ENCODE data around the gene MRPL39.

The MRPL39 gene

DNA sequence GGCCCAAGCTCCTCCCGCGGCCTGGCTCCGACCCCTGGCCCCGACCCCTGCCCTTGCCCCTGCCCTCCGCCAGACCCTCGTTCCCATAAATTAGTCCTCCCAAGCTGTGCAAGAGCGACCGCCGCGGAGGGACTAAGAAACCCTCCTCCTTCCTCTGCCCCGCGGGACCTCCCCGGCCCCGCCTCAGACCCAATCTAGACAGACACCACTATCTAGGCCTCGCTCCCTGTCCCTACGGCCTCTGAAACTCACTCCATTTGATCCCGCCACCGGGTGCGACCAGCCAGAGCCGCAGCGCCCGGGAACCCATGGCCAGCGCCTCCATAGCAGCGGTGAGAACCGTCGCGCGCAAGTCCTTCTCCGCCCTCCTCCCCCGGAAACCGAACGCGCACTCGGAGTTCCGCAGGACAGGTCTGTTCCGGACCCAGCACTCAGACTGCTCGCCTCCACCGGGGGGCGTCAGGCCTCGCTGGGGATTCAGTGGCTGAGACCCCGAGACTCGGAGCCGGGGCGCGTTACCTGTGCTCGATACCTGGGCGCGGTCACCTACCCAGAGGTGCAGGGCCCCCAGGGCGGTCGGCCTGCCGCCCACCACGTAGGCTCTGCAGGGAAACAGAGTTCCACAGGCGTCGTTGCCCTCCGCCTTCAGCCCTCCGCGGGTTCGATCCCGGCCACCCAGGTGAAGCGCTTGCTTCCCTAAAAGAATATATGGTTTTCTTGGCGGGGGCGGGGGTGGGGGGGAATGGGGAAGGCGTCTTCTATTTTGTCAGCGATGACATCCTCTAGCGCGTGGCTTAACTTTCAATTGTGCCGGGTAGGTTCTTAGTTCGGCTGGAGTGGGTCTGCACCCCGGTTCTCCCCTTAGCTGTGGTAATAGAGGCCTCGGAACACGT lies at the start of gene MRPL39:
Gene MRPL39, minus strand, starts transcription at position 331 of the 893 bp plus-strand sequence. Its CDS starts 6 bp downstream, at position 325.
- Mint-ChIP-seq H3K27me3 (no peaks in the 10 kb centered on the region), H3K4me3 (peak within 1 kb of the TSS; percentile 99), H3K27ac (peak within 1 kb of the TSS; percentile 96), H3K9me3 (no peaks in the 10 kb centered on the region), H3K36me3 (peaks cover 21% of the 10 kb centered on the region), H3K4me1 (peaks cover 34% of the 10 kb centered on the region)
- DNase-seq: peak; percentile 92
- CTCF ChIA-PET: interaction anchor here (0.8 to 2.8 kb wide), 20 partner anchors 10 to 564 kb away, joined by 3 to 28 read pairs (median 4); partner anchors contain the start of genes ATP5PF and GABPA

DNA sequence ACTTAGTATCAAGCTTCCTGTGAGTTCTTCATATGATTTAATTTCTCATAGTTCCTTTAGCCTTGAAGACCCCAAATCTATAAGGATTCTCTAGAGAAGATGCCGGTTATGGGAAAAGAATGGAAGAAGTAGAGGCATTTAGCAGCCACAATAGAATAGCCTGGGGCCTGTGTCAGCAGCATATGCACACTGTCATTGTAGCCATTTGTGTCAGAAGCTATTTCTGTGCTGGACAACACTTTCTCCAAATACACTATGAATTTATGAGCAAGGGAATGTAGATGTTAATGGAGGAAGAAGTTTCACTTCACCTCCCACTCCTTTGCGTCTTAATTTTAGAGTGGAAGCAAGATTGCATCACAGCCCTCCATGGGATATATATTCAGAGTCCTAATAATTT lies 49.1 kb upstream of the MRPL39 start:
- H3K4me1 Mint-ChIP-seq: no peaks in the 10 kb centered on the region
- H3K27ac Mint-ChIP-seq: no peak overlapping the region
- H3K4me3 Mint-ChIP-seq: no peak overlapping the region
- H3K27me3 Mint-ChIP-seq: no peaks in the 10 kb centered on the region
- H3K9me3 Mint-ChIP-seq: no peaks in the 10 kb centered on the region
- CTCF ChIA-PET: interaction anchor here (1.2 kb wide), 1 partner anchor 33 kb away, joined by 3 read pairs; no protein-coding TSS in a partner anchor
- H3K36me3 Mint-ChIP-seq: no peaks in the 10 kb centered on the region
- DNase-seq: no peak

GRCh38 chr21:25649146-25649545 lies 41.9 kb upstream of the MRPL39 start:
- CTCF ChIA-PET: no interaction called here
- H3K9me3 Mint-ChIP-seq: no peaks in the 10 kb centered on the region
- H3K27me3 Mint-ChIP-seq: peaks cover 4% of the 10 kb centered on the region
- no peak for DNase-seq
- no peak overlapping the region for H3K4me3 Mint-ChIP-seq
- no peak overlapping the region for H3K27ac Mint-ChIP-seq
- H3K36me3 Mint-ChIP-seq: no peaks in the 10 kb centered on the region
- H3K4me1 Mint-ChIP-seq: no peaks in the 10 kb centered on the region

DNA sequence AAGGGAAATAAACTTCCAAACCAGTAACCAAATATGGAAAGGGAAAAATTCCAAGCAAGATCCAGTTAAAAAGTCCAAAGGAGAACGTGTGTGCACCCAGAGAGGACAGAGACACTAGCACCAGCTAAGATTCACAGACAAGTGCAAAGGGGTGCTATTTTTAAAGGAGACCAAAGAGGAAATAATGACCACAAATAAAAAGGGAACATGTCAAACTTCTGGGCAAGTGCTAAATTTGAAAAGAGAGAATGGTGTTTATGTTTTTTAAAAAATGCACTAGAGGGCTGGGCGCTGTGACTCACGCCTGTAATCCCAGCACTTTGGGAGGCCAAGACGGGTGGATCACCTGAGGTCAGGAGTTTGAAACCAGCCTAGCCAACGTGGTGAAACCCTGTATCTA lies 40.4 kb upstream of the MRPL39 start:
- Mint-ChIP-seq H3K36me3 (no peaks in the 10 kb centered on the region), H3K9me3 (no peaks in the 10 kb centered on the region), H3K27ac (no peak overlapping the region), H3K27me3 (peaks cover 11% of the 10 kb centered on the region), H3K4me3 (no peak overlapping the region), H3K4me1 (no peaks in the 10 kb centered on the region)
- CTCF ChIA-PET: interaction anchor here (0.6 kb wide), 2 partner anchors 217 to 221 kb away, joined by 3 read pairs; no protein-coding TSS in a partner anchor
- no peak for DNase-seq

GRCh38 chr21:25646474-25646873 lies 39.2 kb upstream of the MRPL39 start:
- Mint-ChIP-seq H3K4me3 (no peak overlapping the region), H3K4me1 (no peaks in the 10 kb centered on the region), H3K36me3 (no peaks in the 10 kb centered on the region), H3K27me3 (peaks cover 16% of the 10 kb centered on the region), H3K27ac (no peak overlapping the region), H3K9me3 (no peaks in the 10 kb centered on the region)
- DNase-seq: no peak
- CTCF ChIA-PET: no interaction called here

DNA sequence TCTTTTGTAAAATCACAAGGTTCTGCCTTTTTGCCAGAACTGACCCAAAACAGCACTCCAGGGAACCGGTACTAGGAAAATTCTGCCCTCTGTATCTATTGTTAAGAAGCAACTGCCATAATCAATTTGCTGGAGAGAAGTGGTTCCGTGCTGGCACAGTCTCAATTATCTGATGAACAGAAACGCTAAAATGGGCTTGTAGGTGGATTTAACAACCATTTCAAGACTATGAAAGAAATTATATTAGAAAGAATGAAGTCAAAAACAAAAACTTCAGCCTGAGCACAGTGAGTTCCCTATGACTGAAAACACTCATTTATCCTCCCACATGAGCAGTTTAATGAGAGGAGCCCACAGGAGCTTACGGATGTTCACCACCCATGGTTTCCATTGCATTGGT lies 36.2 kb upstream of the MRPL39 start:
- no peak for DNase-seq
- Mint-ChIP-seq H3K36me3 (no peaks in the 10 kb centered on the region), H3K9me3 (no peaks in the 10 kb centered on the region), H3K4me1 (peaks cover 15% of the 10 kb centered on the region), H3K4me3 (no peak overlapping the region), H3K27me3 (peaks cover 43% of the 10 kb centered on the region), H3K27ac (no peak overlapping the region)
- CTCF ChIA-PET: interaction anchor here (1.0 to 1.6 kb wide), 2 partner anchors 35 to 114 kb away, joined by 3 to 4 read pairs; no protein-coding TSS in a partner anchor

DNA sequence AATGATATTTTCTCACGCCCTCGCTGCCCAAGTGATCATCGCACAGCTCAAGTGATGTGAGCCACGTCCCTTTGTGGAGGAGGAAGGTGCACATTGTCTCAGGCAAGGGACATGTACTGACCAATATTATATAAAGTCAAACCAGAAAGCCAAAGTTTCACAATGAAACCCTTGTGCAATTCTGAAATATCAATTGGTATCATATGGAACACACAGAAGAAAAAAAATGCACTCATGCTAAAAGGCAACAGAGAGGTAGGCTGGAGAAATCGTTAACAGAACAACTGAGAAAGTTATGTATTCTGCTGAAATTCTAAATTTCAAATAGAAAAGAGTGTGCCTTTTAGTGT lies 33.6 kb upstream of the MRPL39 start:
- H3K9me3 Mint-ChIP-seq: no peaks in the 10 kb centered on the region
- H3K27ac Mint-ChIP-seq: no peak overlapping the region
- H3K4me1 Mint-ChIP-seq: peaks cover 19% of the 10 kb centered on the region
- peak overlapping the region; percentile 69 for H3K4me3 Mint-ChIP-seq
- peaks cover 52% of the 10 kb centered on the region for H3K27me3 Mint-ChIP-seq
- no peaks in the 10 kb centered on the region for H3K36me3 Mint-ChIP-seq
- CTCF ChIA-PET: no interaction called here
- no peak for DNase-seq

DNA sequence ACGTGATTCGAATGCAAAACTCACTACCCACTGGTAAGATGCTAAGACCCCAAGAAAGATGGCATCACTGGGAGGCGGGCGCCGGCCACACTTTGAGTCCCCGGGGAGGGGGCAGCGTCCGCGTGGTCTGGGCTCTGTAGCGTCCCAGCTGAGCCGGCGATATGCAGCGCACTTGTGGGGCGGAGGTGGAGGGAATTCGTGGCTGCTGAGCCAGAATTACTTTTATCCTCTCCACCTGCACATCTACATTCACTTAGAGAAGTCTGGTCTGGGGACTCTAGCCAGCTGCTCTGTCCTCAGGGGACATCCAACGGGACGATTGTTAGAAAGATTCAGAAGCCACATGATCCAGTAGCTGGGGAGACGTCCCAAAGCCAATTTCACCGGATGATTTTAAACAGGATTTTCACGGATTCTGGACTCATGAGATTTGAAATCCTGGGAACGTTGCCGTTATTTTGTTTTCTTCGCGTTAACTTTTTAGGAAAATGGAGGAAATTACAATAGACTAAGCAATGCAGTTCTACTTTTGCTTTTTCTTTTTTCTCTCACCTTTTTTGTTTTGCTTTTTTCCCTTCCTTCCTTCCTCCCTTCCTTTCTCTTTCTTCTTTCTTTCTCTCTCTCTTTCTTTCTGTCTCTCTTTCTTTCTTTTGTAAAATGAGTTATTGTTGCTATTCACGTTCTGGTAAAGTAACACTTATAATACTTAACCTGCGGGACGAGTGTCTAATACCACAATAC lies 33.1 kb upstream of the MRPL39 start:
- H3K27me3 Mint-ChIP-seq: peaks cover 52% of the 10 kb centered on the region
- peak overlapping the region; percentile 69 for H3K4me3 Mint-ChIP-seq
- H3K4me1 Mint-ChIP-seq: peaks cover 20% of the 10 kb centered on the region
- H3K36me3 Mint-ChIP-seq: no peaks in the 10 kb centered on the region
- DNase-seq: peak; percentile 21
- no peaks in the 10 kb centered on the region for H3K9me3 Mint-ChIP-seq
- H3K27ac Mint-ChIP-seq: no peak overlapping the region
- CTCF ChIA-PET: no interaction called here

GRCh38 chr21:25639551-25640201 lies 32.4 kb upstream of the MRPL39 start:
- Mint-ChIP-seq H3K36me3 (no peaks in the 10 kb centered on the region), H3K4me3 (peak overlapping the region; percentile 69), H3K27ac (no peak overlapping the region), H3K27me3 (peaks cover 52% of the 10 kb centered on the region), H3K4me1 (peaks cover 21% of the 10 kb centered on the region), H3K9me3 (no peaks in the 10 kb centered on the region)
- CTCF ChIA-PET: interaction anchor here (0.7 kb wide), 1 partner anchor 218 kb away, joined by 3 read pairs; no protein-coding TSS in a partner anchor
- DNase-seq: peak; percentile 57

DNA sequence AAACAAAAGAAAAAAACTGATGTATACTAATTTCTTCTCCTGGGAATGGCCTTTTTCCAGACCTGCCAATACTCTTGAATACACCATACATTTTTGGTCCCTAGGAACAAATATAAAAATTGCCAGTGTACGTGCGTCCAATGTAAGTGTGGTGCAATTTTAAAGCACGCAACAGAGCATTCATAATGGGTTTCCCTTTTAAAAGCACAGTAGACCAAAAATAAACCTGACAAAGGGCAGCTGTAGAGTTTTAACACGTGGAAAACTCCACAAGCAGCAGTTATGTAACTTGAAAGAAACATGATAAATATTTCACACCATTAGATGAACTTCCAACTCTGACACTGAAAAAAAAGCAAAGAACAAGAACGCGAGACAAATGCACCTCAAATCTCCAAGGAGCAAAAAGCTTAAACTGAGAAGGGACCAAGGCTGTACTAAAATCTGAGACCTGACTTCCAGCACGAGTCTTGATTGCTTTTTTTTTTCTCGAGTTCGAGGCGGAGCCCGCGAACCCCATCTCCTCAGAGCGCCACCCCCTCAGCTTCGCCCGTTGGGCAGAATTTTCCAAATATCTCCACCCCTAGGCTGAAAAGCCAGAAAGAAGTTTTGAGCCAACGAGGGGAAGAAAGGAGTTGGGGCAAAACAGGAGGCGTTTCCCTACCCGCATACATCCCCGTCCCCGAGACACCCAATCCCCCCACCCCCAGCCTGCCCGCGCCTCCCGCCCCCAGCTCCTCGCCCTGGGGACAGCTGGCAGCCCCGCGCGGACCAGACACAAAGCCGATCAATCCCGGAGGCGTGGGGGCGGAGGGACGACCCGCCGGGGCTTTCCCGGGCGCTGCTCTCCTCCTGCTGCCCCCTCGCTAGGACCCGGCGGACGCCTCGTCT lies 31.6 kb upstream of the MRPL39 start, which contains the start of gene JAM2:
Gene JAM2, plus strand, starts transcription at position 599 of the 891 bp plus-strand sequence. CDS start 564 bp downstream, outside the sequence.
- peak within 1 kb of the TSS; percentile 69 for H3K4me3 Mint-ChIP-seq
- peak; percentile 44 for DNase-seq
- H3K27me3 Mint-ChIP-seq: peaks cover 48% of the 10 kb centered on the region
- peaks cover 21% of the 10 kb centered on the region for H3K4me1 Mint-ChIP-seq
- H3K27ac Mint-ChIP-seq: no peak within 1 kb of the TSS
- no peaks in the 10 kb centered on the region for H3K36me3 Mint-ChIP-seq
- no peaks in the 10 kb centered on the region for H3K9me3 Mint-ChIP-seq
- CTCF ChIA-PET: interaction anchor here (0.6 to 1.2 kb wide), 3 partner anchors 218 to 1194 kb away, joined by 3 to 4 read pairs (median 3); no protein-coding TSS in a partner anchor

GRCh38 chr21:25637851-25638659 lies 30.8 kb upstream of the MRPL39 start:
- H3K4me3 Mint-ChIP-seq: peak overlapping the region; percentile 69
- DNase-seq: no peak
- no peaks in the 10 kb centered on the region for H3K9me3 Mint-ChIP-seq
- no peaks in the 10 kb centered on the region for H3K36me3 Mint-ChIP-seq
- no peak overlapping the region for H3K27ac Mint-ChIP-seq
- peaks cover 45% of the 10 kb centered on the region for H3K27me3 Mint-ChIP-seq
- CTCF ChIA-PET: interaction anchor here (0.6 to 1.2 kb wide), 3 partner anchors 30 to 1195 kb away, joined by 3 to 4 read pairs (median 4); no protein-coding TSS in a partner anchor
- peaks cover 21% of the 10 kb centered on the region for H3K4me1 Mint-ChIP-seq

GRCh38 chr21:25636727-25637126 lies 29.4 kb upstream of the MRPL39 start:
- peaks cover 21% of the 10 kb centered on the region for H3K4me1 Mint-ChIP-seq
- no peak for DNase-seq
- no peak overlapping the region for H3K4me3 Mint-ChIP-seq
- CTCF ChIA-PET: no interaction called here
- H3K27ac Mint-ChIP-seq: no peak overlapping the region
- H3K27me3 Mint-ChIP-seq: peaks cover 38% of the 10 kb centered on the region
- no peaks in the 10 kb centered on the region for H3K36me3 Mint-ChIP-seq
- H3K9me3 Mint-ChIP-seq: no peaks in the 10 kb centered on the region
